ENCODE results near the gene DICER1. TPM values are rescaled to one million over a fixed set of nuclear protein-coding genes. Genes with fewer than 3 reads are reported as not detected.

The DICER1 gene
- total RNA-seq, 4 donors from 2014 or later: 43.9 to 72.2 (median 58.4) TPM

DNA sequence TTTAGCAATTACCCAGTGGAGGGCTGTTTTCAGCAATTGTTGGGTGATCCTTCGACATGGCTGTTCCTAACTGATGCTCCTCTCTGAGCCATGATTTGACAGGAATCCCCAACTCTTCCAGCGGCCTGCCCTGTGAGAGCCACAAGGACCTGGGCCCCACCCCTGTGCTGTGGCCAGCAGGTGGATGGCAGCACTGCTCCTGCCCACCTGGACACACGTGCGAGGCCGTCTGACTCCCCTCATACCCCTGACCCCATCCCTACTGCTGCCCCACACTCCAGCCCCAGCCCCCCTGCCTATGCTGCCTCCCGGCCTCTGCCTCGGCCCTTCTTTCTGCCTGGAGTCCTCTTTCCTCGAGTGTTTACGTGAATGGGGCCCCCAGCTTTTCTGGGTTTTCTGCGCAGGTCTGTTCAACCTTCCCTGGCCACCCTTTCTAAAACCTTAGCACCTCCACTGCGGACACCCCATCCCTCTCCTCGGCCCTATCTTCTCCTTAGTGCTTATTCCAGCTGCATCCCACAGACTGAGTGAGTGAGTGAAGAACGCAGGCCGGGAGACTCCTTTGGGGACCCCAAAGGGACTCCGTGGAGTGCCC, 111.4 kb downstream of the DICER1 start:
- no peak for DNase-seq (ENCODE audit: extremely low spot score)
- WGBS: 85% methylated on average over 15 of the region's 15 CpGs
- Histone ChIP-seq H3K9me3 (no peaks in the 10 kb centered on the region), H3K4me1 (peaks cover 0 to 12% (median 9%) of the 10 kb centered on the region in 4 donors), H3K27ac (replicated peaks in 1 of 4) (no peak overlapping the region), H3K4me3 (no peak overlapping the region), H3K27me3 (no peaks in the 10 kb centered on the region), H3K36me3 (no peaks in the 10 kb centered on the region)
- TF ChIP-seq POLR2A (IDR thresholded peaks at IDR 0.05; ENCODE audit: low read depth) (no peak), EP300 (IDR thresholded peaks at IDR 0.05) (no peak), POLR2AphosphoS5 (IDR thresholded peaks at IDR 0.05) (no peak)
- TF ChIP-seq, protein P1, sequence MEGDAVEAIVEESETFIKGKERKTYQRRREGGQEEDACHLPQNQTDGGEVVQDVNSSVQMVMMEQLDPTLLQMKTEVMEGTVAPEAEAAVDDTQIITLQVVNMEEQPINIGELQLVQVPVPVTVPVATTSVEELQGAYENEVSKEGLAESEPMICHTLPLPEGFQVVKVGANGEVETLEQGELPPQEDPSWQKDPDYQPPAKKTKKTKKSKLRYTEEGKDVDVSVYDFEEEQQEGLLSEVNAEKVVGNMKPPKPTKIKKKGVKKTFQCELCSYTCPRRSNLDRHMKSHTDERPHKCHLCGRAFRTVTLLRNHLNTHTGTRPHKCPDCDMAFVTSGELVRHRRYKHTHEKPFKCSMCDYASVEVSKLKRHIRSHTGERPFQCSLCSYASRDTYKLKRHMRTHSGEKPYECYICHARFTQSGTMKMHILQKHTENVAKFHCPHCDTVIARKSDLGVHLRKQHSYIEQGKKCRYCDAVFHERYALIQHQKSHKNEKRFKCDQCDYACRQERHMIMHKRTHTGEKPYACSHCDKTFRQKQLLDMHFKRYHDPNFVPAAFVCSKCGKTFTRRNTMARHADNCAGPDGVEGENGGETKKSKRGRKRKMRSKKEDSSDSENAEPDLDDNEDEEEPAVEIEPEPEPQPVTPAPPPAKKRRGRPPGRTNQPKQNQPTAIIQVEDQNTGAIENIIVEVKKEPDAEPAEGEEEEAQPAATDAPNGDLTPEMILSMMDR (IDR thresholded peaks at IDR 0.05): no peak
- intact Hi-C loops (cut with DNase I): no loop called here

DNA sequence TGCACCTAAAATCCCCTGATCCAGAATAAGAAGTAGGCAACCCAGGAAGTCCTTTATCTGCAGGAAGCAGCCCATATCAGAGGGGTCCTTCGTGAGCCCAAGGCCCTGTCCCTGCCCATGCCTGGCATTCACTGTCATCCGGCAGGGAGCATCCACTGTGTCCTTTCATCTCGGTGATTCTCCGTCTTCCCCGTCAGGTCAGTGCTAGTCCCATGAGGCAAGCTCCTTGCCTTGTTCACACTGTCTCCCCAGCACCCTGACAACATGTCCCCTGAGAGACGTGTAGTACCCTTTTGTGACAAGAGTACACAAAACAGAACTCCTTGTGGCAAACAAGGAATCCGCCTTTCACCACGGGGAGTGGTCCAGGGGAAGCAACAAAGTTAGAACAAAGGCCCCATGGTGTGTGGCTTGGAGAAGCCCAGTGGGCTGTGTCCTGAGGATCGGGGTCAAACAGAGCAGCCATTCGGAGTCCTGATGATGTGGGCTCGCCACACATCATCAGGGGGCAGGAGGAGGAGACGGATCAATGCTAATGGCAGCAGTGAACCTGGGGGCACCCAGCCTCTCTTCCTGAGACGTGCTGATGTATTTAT, 112.1 kb downstream of the DICER1 start:
- intact Hi-C loops (cut with DNase I): no loop called here
- Histone ChIP-seq H3K36me3 (no peaks in the 10 kb centered on the region), H3K9me3 (no peaks in the 10 kb centered on the region), H3K4me3 (no peak overlapping the region), H3K27ac (replicated peaks in 1 of 4) (no peak overlapping the region), H3K27me3 (no peaks in the 10 kb centered on the region), H3K4me1 (peaks cover 0 to 12% (median 10%) of the 10 kb centered on the region in 4 donors)
- WGBS: 67% methylated on average over 13 of the region's 13 CpGs
- TF ChIP-seq POLR2AphosphoS5 (IDR thresholded peaks at IDR 0.05): no peak
- no peak for TF ChIP-seq EP300 (IDR thresholded peaks at IDR 0.05)
- no peak for TF ChIP-seq POLR2A (IDR thresholded peaks at IDR 0.05; ENCODE audit: low read depth)
- TF ChIP-seq, protein P1 (IDR thresholded peaks at IDR 0.05): no peak
- DNase-seq (ENCODE audit: extremely low spot score): no peak

DNA sequence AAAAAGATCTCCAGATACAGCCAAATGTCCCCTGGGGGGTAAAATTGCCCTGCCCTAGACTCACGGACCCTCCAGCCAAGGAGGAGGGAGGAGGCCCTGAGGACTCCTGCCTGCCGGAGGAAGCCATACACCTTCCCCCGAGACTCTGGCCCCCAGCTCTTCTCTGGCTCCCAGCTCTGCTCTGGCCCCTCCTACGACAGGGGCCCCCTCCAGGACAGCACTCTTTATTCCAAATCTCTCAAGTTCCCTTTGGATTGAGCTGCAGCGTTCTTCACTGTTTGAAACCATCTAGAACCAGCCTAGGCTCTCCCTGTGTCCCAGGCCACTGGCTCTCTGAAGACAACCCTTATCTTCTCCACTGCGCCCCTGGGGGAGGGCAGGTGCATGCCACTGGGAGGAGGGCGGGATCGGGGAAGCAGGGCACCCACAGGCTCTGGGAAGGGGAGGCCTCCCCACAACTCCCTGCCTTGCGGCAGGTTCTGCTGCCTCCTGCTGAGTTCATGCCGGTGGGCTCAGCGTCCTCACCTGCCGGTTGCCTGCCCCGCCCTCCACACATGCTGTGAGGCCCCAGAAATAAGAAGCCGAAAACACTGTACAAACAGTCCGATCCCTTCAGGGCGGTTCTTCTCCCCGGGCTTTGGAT, 112.7 kb downstream of the DICER1 start:
- TF ChIP-seq POLR2A (IDR thresholded peaks at IDR 0.05; ENCODE audit: low read depth) (no peak), POLR2AphosphoS5 (IDR thresholded peaks at IDR 0.05) (no peak), EP300 (IDR thresholded peaks at IDR 0.05) (no peak)
- TF ChIP-seq, protein P1 (IDR thresholded peaks at IDR 0.05): no peak
- H3K27ac ChIP-seq (replicated peaks in 1 of 4): no peak overlapping the region
- peaks cover 0 to 12% (median 10%) of the 10 kb centered on the region in 4 donors for H3K4me1 ChIP-seq
- H3K36me3 ChIP-seq: no peaks in the 10 kb centered on the region
- H3K4me3 ChIP-seq: no peak overlapping the region
- no peaks in the 10 kb centered on the region for H3K27me3 ChIP-seq
- no peak for DNase-seq (ENCODE audit: extremely low spot score)
- intact Hi-C loops (cut with DNase I): no loop called here
- WGBS: 92% methylated on average over 11 of the region's 17 CpGs
- H3K9me3 ChIP-seq: no peaks in the 10 kb centered on the region

DNA sequence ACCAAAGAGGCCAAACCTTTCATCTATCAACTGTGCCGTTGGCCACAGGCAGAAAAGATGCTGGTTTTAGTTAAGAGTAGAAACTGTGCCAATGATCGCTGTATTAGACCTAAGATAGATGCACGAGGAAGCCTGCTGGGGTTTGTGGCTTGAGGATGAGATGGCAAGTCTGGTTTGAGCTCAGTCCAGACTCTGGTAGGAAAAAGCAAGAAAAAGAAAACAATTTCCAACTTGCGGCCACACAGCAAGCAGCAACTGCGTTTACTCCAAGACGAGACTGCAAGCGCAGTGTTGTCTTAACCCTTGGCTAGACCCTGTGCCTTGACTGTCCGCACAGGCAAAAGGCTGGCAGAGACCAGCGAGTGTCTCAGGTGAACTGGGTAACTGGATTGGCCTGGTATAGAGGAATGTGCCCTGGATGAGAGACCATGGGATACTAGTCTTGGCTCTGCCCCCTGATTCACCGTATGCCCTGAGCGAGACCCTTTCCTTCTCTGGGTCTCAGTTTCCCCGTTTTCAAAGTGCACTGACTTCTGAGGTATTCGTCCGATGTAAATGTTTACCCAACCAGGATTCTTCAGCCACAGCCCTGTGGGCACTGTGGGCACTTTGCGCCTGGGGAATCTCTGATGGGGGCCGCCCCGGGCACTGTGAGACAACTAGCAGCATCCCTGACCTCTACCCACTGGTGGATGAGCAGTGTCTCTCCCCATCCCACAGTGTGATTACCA, 113.4 kb downstream of the DICER1 start:
- H3K27ac ChIP-seq (replicated peaks in 1 of 4): no peak overlapping the region
- H3K36me3 ChIP-seq: no peaks in the 10 kb centered on the region
- TF ChIP-seq EP300 (IDR thresholded peaks at IDR 0.05) (no peak), POLR2A (IDR thresholded peaks at IDR 0.05; ENCODE audit: low read depth) (no peak), POLR2AphosphoS5 (IDR thresholded peaks at IDR 0.05) (no peak)
- TF ChIP-seq, protein P1 (IDR thresholded peaks at IDR 0.05): no peak
- intact Hi-C loops (cut with DNase I): no loop called here
- no peak overlapping the region for H3K4me3 ChIP-seq
- DNase-seq (ENCODE audit: extremely low spot score): no peak
- H3K4me1 ChIP-seq: peaks cover 0 to 12% (median 10%) of the 10 kb centered on the region in 4 donors
- 85% methylated on average over 17 of the region's 17 CpGs for WGBS
- no peaks in the 10 kb centered on the region for H3K9me3 ChIP-seq
- H3K27me3 ChIP-seq: no peaks in the 10 kb centered on the region

All from esophagus muscularis mucosa (tissue), 4 donors.